Activated gamma-delta T cell treated with Interleukin-2 at 50 U/mL for 16 hours (primary cell): ENCODE measurements around the gene RPP40.

Experiments used
- DNase-seq: peaks from one replicate; pipeline ENCODE4 v3.0.0-alpha.2; 2020

The RPP40 gene

DNA sequence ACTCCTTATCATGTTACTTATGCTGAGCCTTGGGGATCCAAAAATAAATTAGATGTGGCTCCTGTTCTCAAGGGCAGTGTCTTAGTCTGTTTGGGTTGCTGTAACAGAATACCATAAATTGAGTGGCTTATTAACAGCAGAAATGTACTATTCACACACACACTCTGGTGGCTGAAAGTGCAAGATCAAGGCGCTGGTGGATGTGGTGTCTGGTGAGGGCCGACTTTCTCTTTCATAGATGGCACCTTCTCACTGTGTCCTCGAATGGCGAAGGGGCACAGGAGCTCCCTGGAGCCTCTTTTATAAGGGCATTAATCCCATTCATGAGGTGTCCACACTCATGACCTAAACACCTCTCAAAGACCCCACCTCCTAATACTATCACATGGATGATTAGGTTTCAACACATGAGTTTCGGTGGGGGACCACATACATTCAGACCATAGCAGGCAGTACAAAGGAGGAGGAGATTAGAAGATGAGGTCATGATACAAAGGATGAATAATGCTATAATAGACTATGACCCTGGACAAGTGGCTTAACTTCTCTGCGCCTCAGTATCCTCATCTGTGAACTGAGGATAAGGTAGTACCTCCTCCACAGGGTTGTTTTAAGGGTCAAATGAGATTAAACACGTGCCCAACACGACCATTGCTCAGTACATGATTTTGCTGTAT is 34.1 kb downstream of the RPP40 start:
- no peak for DNase-seq

DNA sequence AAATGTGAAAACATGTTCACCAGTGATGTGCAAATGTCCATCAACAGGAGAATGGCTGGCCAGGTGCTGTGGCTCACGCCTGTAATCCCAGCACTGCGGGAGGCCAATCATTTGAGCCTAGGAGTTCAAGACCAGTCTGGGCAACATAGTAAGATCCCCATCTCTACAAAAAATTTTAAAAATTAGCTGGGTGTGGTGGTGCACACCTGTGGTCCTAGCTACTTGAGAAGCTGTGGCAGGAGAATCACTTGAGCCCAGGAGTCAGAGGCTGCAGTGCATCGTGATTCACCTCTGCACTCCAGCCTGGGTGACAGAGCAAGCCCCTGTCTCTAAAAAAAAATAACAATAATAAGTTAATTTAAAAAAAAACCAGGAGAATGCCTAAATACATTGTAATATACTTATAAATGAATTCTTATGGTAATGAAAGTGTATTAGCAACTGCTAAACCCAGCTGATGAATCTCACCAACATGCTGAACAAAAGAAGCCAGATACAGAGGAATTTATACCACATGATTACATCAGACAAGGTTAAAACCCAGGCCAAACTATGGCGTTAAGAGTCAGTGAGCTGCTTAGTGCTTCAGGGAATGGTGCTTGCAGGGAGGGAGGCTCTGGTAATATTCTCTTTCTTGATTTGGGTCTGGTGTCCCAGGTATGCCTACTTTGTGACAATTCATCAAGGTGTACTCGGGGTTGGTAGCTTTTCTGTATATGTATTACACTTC is 36.4 kb downstream of the RPP40 start:
- no peak for DNase-seq

DNA sequence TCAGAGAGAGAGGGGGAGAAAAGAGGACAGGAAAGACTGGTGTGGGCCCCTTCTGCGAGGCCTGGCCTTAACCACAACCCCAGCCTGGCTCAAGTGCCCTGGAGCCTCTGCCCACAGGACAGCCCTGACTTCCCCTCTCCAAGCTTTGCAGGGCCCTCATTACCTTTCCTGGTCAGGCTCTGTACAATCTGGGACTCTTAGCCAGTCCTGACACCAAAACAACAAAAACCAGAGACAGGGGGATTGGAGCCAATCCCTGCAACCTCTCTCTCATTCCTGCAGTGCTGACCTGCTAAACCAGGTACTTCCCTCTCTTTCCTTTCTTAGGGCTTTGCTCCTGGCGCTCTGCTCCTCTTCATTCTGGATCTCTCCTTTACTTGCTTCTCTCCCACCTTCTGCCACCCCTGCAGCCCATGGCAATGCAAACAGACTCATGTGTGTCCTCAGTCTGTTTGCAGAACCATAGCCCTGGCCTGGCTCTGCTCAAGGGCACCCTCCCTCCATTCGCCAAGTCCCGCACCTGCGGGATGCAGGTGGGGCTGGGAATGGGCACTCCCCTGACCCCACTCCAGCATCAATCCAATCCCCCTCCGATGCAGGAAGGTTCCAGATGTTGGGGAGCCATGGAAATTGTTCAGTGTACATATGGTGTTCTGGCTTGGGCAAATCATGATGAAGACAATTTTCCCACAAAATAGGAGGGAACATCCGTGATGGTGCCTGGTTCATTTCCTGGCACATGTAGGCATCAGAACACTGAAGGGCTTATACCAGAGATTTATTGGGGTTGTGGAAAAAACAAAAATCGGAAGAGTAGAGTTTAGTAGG is 38.1 kb downstream of the RPP40 start:
- no peak for DNase-seq

DNA sequence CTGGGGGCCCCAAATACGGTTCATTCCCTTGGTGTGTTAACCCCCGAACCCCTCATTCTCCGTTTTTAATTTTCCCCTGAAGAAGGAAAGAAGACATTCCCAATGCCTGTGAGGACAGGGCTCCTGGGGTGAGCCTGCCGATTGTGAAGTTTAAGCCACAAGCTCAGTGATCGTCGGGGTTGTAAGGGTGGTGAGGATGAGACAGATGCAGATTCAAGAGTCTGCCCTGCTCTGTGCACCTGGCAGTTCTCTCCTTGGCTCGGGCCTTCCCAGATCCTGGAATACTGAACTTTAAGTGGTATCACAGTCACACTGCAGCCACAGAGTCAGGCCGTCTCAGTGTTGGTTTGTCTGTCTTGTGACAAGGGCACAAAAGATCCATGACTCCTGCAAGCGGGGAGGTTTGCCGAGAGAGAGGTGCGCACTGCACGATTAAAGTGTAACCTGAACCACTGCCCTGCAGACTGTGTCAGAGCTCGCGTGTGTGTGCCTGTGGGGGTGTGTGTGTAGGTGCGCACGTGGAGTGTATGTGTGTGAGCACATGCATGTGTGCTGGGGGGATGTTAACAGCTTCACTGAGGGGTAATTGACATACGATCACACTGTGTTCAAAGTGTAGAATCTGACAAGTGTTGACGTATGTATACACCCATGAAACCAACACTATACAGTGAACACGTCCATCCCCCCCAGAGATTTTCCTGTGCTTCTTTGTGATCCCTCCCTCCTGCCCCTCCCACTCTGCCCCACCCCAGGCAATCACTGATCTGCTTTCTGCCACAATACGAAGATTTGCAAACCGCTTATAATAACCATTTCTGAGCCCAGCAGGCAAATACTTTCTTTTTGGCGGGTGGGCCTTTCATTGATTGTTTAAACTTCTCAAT is 38.9 kb downstream of the RPP40 start:
- no peak for DNase-seq

DNA sequence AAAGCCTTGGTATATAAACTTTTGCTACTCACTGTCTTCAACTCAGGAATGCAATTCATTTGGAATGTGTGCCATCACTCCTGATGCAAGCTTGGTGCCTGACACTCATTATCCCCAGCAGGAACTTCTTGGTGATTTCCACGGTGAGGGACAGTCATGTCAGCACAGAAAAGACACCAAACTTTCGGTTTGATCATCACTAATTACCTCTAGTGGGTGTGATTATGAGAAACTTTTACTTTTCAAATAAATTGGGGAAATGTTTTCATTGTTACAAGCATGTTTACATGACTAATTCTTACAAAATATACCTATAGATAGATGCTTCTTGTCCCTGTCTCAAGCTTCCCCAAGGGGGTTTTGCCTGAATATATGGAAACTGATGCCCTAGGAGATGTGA is 40.9 kb downstream of the RPP40 start:
- no peak for DNase-seq

DNA sequence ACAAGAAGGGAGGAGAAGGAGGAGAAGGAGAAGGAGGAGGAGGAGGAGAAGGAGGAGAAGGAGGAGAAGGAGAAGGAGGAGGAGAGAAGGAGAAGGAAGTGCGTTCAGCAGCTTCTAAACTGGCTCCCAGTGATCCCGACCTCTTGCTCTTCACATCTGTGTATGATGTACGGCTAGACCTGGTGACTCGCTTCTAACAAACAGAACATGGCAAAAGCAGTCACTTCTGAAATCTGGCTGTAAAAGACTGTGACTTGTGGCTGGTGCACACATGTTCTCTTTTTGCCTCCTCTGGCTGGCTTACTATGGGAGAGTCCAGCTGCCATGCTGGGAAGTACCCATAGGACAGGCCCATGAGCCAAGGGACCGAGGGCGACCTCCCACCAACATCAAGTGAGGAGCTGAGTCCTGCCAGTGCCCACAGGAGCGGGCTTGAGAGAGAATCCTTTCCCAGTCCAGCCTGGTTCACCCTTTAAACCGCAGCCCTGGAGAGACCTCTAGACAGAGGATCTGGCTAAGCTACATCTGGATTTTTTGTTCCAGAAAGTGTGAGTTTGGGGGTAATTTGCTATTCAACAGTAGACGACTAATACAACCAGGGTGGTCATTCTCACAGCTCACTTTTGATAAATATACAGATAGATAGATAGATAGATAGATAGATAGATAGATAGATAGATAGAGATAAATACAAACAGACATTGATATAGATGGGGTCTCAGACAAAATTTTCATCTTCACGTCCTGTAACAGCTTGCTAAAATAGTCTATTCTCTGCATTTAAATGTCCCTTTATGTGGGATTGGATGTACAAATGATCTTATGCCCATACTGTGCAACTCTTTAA is 42.3 kb downstream of the RPP40 start:
- DNase-seq = no peak

DNA sequence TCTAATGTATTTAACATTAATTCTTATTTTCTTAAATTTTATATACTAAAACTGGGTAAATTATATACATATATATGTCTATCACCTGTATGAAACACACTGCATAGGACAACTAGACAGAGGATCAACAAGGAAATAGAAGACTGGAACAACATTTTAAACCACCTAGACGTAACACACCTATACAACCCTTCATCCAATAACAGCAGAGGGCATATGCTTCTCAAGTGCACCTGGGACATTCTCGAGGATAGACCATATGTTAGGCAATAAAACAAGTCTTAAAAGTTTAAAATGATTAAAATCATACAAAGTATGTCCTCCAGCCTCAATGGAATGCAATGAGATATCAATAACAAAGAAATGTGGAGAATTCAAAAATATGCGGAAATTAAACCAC is 45.2 kb downstream of the RPP40 start:
- DNase-seq = no peak

DNA sequence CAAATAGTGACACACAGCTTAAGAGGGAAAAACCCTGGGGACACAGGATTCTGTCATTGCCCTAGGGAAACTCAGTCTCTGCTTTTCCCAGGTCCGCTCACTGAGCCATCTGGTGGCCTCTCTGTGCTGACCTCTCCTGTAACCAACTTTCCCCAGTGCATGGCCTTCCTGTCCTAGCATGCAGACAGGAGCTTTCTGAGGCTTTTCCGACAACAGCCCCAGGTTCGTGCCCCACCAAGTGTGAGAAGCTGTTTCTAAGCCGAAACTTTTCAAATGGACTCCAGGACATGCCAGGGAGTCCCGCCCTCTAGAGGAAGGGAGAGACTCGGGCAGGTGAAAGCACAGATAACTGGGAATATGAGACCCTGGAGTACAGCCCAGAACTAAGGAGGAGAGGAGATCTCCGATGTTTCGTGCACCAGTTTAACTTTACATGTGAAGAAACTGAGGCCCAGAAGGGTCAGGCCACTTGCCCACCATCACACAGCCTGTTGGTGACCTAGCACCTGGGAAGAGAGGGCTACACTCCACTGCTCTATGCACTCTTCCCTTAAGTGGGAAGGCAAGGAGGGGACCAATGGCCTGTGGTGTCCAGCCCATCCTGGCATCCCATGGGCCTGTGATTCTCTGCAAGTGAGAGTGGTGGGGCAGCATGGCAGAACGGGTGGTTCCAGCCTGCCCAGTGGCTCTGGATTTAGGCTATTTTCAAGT is 46.2 kb downstream of the RPP40 start:
- no peak for DNase-seq

DNA sequence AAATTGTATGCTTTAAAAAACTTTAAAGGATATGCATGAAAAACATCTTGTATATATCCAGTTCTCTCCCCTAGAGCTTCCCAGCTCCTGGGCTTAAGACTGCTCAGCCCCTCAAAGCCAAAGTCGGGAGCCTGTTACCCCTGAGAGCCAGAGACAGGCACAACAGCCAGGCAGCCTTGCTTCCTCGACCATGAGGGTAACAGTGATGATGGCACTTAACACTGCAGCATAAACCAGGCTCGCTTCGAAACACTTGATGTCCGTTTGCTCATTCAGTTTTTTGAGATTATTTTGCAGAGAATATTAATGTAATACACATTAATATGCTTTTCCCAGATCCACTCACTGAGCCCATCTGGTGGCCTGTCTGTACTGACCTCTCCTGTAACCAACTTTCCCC is 47.2 kb downstream of the RPP40 start:
- DNase-seq = no peak

DNA sequence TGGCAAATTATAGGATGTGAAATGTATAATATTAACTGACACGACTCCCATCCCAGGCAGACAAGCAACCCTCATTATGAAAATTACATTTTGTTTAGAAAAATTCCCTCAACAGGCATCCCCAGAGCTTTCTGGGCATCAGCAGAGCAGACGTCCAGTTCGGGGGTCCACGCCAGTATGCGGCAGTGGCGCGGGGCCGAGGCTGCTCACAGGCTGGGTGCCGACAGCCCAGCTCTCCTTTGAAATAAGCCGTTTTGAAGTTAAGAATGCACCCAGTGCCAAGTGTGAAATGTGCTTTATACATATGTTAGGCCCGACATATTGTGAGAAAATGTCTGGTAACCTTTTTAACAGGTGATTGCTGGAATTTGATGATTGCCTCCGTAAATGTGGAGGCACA is 50.4 kb downstream of the RPP40 start:
- no peak for DNase-seq

DNA sequence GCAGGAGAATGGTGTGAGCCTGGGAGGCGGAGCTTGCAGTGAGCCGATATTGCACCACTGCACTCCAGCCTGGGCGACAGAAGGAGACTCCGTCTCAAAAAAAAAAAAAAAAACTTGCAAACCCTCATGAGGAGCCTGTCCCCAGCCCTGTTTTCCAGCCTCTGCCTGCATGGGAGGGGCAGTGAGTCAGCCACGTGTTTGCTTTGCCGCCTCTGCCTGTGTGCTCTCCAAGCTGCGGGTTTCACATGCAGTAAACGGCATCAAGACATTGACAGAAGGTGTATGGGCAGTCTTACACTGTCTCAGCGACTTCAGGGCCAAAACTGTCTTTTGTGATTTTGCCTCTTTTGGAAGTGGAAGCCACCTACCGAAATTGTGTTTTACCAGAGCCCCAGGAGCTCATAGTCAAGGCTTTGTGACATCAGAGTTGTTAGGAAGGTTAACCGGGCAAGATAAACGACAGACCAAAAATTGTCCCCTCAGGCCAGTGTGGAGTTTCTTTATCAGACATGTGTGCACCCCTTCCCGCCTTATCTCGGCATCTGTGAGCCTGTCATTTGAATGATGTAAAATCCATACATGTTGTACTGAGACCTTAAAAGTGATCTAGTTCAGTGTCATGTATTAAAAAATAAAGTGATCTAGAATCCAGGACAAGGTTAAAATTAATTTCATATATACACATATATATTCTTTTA is 52.9 kb downstream of the RPP40 start:
- no peak for DNase-seq

DNA sequence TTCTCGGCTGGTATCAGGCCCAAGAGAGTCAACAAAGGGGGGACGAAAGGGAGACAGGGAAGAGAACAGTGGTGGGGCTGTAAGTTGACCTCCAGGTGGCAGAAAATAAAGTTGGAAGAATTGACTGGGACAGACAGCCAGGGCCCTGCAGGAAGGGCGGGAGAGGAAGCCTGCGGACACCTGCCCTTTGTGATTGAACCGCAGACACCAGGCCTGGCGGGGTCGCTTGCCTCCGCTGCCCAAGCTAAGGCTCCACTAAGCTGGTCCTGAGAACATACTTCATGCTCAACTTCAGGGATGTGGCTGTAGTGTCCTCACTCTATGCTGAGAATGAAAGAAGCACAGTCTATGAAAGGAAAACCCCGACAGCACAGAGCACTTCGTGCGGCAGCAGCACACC is 53.8 kb downstream of the RPP40 start:
- no peak for DNase-seq

DNA sequence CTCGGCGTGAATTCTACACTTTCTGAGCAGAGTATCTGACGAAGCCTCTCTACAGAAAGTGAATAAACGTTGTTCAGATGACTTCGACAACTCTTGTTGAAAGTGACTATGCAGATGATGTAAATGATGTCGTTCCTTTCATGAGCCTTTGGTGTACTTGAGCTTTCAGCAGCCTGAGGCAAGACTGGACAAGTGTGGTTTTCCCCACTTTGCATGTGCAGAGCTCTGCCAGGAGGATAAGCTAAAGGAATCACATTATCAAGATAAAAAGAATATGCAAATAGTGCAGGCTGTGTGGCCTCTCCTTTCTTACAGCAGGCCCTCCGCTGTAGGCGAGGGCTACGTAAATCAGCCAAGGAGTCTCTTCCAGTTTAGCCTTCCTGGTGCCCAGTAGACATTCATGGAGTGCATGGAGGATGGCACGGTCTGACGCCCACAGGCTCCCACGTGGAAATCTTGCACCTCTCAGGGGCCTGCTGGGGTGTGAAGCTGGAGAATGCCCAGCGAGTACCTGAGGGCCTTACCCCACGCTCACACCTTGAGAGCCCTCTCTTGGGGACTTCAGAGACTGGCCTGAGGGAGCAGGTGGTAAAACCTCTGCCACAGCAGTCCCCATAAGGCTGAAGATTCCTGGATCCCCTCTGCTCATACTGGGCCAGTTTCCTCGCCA is 54.9 kb downstream of the RPP40 start:
- no peak for DNase-seq

DNA sequence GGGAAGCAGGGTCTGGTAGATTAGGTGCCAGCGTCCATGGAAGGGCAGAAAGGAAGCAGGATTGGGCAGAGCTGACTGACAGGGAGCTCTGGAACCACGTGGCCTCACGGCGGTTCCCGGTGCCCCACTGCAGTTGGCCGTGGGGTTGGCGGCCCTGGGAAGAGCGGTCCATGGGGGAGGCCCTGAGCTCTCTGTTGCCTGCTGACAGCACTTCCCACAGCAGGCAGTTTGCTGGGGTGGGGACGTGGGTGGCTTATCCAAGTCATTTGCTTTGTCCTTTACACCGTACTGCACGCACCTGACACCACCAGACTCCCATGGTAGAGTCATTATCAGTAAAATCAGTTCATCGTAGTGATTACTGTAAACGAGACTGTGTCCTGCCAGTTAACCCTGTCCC is 56.1 kb downstream of the RPP40 start:
- DNase-seq = no peak

DNA sequence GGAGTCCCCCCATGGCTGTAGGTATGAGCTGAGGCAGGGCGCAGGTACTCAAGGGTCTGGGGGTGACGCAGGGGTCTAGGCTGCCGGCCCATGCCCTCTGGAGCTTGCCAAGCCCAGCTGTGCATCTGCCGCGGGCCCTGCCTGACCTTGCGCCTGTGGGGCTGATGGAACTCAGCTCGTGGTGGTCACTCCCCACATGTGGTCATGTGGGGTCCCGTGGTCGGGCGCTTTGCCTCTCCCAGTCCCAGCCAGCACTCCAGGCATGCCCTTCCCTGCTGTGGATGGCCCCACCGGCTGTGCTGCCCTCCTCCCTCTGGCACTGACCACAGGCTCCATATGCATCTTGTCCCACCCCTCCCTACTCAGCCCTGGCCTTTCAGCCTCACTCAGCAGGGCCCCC is 57.3 kb downstream of the RPP40 start:
- no peak for DNase-seq
